Fibroblast of upper back skin (primary cell): ENCODE measurements around the gene GPAM.
"Not testable (repeated sequence)": the region's sequence is repeated elsewhere in the genome, so short reads cannot be mapped to it uniquely, and the experiment has no call there.

Source experiments
- DNase-seq: peaks from one replicate; pipeline ENCODE4 v3.0.0-alpha.2; 2013

The GPAM gene

GRCh38 chr10:112214298-112214926, 30.8 kb upstream of the GPAM start:
- peak; percentile 55 for DNase-seq

GRCh38 chr10:112213836-112214235, 30.3 kb upstream of the GPAM start:
- DNase-seq: peak; percentile 89

- no peak for DNase-seq
These were observed 29.7 kb upstream of the GPAM start for GRCh38 chr10:112213098-112213823.

GRCh38 chr10:112210666-112211065, 27.1 kb upstream of the GPAM start:
- no peak for DNase-seq

- DNase-seq: peak; percentile 46
These were observed 26.1 kb upstream of the GPAM start for GRCh38 chr10:112209684-112210131.

- DNase-seq: peak; percentile 65
These were observed 25.4 kb upstream of the GPAM start for GRCh38 chr10:112208997-112209396.

GRCh38 chr10:112208292-112208691, 24.7 kb upstream of the GPAM start:
- DNase-seq: peak; percentile 80

GRCh38 chr10:112203328-112204076, 19.9 kb upstream of the GPAM start:
- peak; percentile 24 for DNase-seq

- DNase-seq: peak; percentile 70
These were observed 19.1 kb upstream of the GPAM start for GRCh38 chr10:112202561-112203241.

- DNase-seq: no peak
These were observed 18.5 kb upstream of the GPAM start for GRCh38 chr10:112202076-112202475.

- no peak for DNase-seq
These were observed 17.8 kb upstream of the GPAM start for GRCh38 chr10:112201334-112201733.

- DNase-seq: not testable (repeated sequence)
These were observed 16.7 kb upstream of the GPAM start for GRCh38 chr10:112200259-112200658.

GRCh38 chr10:112197662-112198061, 14.1 kb upstream of the GPAM start:
- DNase-seq: not testable (repeated sequence)

GRCh38 chr10:112195224-112195623, 11.7 kb upstream of the GPAM start:
- DNase-seq: no peak

- no peak for DNase-seq
These were observed 8.2 kb upstream of the GPAM start for GRCh38 chr10:112191791-112192190.

GRCh38 chr10:112191041-112191590, 7.6 kb upstream of the GPAM start:
- no peak for DNase-seq

GRCh38 chr10:112189465-112189864, 5.9 kb upstream of the GPAM start:
- no peak for DNase-seq

GRCh38 chr10:112187527-112187926, 4.0 kb upstream of the GPAM start:
- DNase-seq: no peak

GRCh38 chr10:112185959-112186358, 2.4 kb upstream of the GPAM start:
- DNase-seq: no peak

GRCh38 chr10:112184379-112184778, 814 bp upstream of the GPAM start:
- no peak for DNase-seq

GRCh38 chr10:112184052-112184371, 447 bp upstream of the GPAM start:
- no peak for DNase-seq

GRCh38 chr10:112182784-112183328, 709 bp downstream of the GPAM start:
- DNase-seq: no peak

- peak; percentile 32 for DNase-seq
These were observed 6.3 kb downstream of the GPAM start for GRCh38 chr10:112177247-112177646.
